Smooth muscle cell (in vitro differentiated cells): ENCODE data around the gene MAML3. TPM values are rescaled to one million over a fixed set of nuclear protein-coding genes. Genes with fewer than 3 reads are reported as not detected.

Experiments used
- DNase-seq: peaks from one replicate; lab custom pipeline; 2025; ENCODE audit not compliant: unreplicated experiment; lab: John Stamatoyannopoulos, UW
- H2AFZ ChIP-seq: fragments of 200-600 bp; sonication (generic); 2 replicates; pipeline ENCODE4 v1.6.0; 2016; ENCODE audit warnings: antibody characterized with exemption, low read depth, mild to moderate bottlenecking
- H3F3A ChIP-seq: fragments of 200-600 bp; sonication (generic); 2 replicates; pipeline ENCODE4 v1.6.0; 2017; ENCODE audit warnings: antibody characterized with exemption, low read depth
- H3K27ac ChIP-seq: fragments of 200-600 bp; sonication (generic); 2 replicates; pipeline ENCODE4 v1.5.1; 2016; ENCODE audit warnings: low read depth, mild to moderate bottlenecking
- H3K27me3 ChIP-seq: fragments of 200-600 bp; sonication (generic); 2 replicates; pipeline ENCODE4 v1.6.1; 2016; ENCODE audit warnings: low read depth, mild to moderate bottlenecking
- H3K36me3 ChIP-seq: fragments of 200-600 bp; sonication (generic); 2 replicates; pipeline ENCODE4 v1.5.1; 2016; ENCODE audit warnings: low read depth
- H3K4me1 ChIP-seq: fragments of 200-600 bp; sonication (generic); 2 replicates; pipeline ENCODE4 v1.5.1; 2016; ENCODE audit warnings: low read depth
- H3K4me2 ChIP-seq: fragments of 200-600 bp; sonication (generic); 2 replicates; pipeline ENCODE4 v1.6.0; 2016; ENCODE audit warnings: mild to moderate bottlenecking
- H3K4me3 ChIP-seq: fragments of 200-600 bp; sonication (generic); 2 replicates; pipeline ENCODE4 v1.5.1; 2016; ENCODE audit warnings: mild to moderate bottlenecking
- H3K79me2 ChIP-seq: fragments of 200-600 bp; sonication (generic); 2 replicates; pipeline ENCODE4 v1.6.0; 2016; ENCODE audit warnings: low read depth, mild to moderate bottlenecking
- H3K9ac ChIP-seq: fragments of 200-600 bp; sonication (generic); 2 replicates; pipeline ENCODE4 v1.6.0; 2016; ENCODE audit warnings: low read depth
- H3K9me3 ChIP-seq: fragments of 200-600 bp; sonication (generic); replicated peaks from 2 replicates; pipeline ENCODE4 v1.5.1; 2016; ENCODE audit warnings: low read depth
- H4K20me1 ChIP-seq: fragments of 200-600 bp; sonication (generic); 2 replicates; pipeline ENCODE4 v1.6.0; 2016; ENCODE audit warnings: low read depth
- WGBS: methylation state at CpG from one replicate; pipeline ENCODE4 v1.1.7; 2016; ENCODE audit warnings: low lambda C conversion rate; 5-methylcytosine and 5-hydroxymethylcytosine counted together
- polyA plus RNA-seq: library from polyadenylated mRNA; unstranded; fragments of >200 nt; fragmentation: Nextera tagmentation; extraction: Ambion mirVana; gene quantifications from 2 replicates; pipeline ENCODE4 v1.2.1, GENCODE V29; 2016
- total RNA-seq: library from RNA; depleted of rRNA; stranded (reverse); fragments of >200 nt; gene quantifications from 2 replicates; pipeline ENCODE4 v1.2.3, GENCODE V29; 2014
- TF ChIP-seq, protein P1 (sequence below): fragments of 200-600 bp; sonication (generic); IDR thresholded peaks from 2 replicates; pipeline ENCODE4 v1.5.1; 2017; ENCODE audit warnings: borderline replicate concordance, mild to moderate bottlenecking, antibody characterized with exemption; ENCODE audit not compliant: insufficient read depth, poor library complexity, severe bottlenecking

The MAML3 gene
- total and polyA plus RNA-seq, 2 experiments from 2014 or later = 4.9 to 12.6 TPM

GRCh38 chr4:139848028-139848427 is 306.0 kb downstream of the MAML3 start:
- H3K9ac ChIP-seq = no peak overlapping the region
- no peaks in the 10 kb centered on the region for H3K27me3 ChIP-seq
- DNase-seq = no peak
- H2AFZ ChIP-seq = no peak overlapping the region
- 84% methylated on average over 5 of the region's 5 CpGs for WGBS
- no peaks in the 10 kb centered on the region for H3K9me3 ChIP-seq
- H3K4me1 ChIP-seq = peaks cover 36% of the 10 kb centered on the region
- H3K36me3 ChIP-seq = no peaks in the 10 kb centered on the region
- TF ChIP-seq, protein P1, sequence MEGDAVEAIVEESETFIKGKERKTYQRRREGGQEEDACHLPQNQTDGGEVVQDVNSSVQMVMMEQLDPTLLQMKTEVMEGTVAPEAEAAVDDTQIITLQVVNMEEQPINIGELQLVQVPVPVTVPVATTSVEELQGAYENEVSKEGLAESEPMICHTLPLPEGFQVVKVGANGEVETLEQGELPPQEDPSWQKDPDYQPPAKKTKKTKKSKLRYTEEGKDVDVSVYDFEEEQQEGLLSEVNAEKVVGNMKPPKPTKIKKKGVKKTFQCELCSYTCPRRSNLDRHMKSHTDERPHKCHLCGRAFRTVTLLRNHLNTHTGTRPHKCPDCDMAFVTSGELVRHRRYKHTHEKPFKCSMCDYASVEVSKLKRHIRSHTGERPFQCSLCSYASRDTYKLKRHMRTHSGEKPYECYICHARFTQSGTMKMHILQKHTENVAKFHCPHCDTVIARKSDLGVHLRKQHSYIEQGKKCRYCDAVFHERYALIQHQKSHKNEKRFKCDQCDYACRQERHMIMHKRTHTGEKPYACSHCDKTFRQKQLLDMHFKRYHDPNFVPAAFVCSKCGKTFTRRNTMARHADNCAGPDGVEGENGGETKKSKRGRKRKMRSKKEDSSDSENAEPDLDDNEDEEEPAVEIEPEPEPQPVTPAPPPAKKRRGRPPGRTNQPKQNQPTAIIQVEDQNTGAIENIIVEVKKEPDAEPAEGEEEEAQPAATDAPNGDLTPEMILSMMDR = no peak
- no peaks in the 10 kb centered on the region for H3F3A ChIP-seq
- H3K27ac ChIP-seq = no peak overlapping the region
- H3K4me2 ChIP-seq = no peak overlapping the region
- H3K79me2 ChIP-seq = peaks cover 12% of the 10 kb centered on the region
- no peak overlapping the region for H3K4me3 ChIP-seq
- peaks cover 28% of the 10 kb centered on the region for H4K20me1 ChIP-seq

- Histone ChIP-seq H3K4me1 (peaks cover 36% of the 10 kb centered on the region), H3K79me2 (peaks cover 12% of the 10 kb centered on the region), H3F3A (no peaks in the 10 kb centered on the region), H4K20me1 (peaks cover 28% of the 10 kb centered on the region), H3K27ac (no peak overlapping the region), H2AFZ (no peak overlapping the region), H3K36me3 (no peaks in the 10 kb centered on the region), H3K4me2 (no peak overlapping the region), H3K4me3 (no peak overlapping the region), H3K9me3 (no peaks in the 10 kb centered on the region), H3K27me3 (no peaks in the 10 kb centered on the region), H3K9ac (no peak overlapping the region)
- no peak for DNase-seq
- TF ChIP-seq, protein P1 = no peak
Measured at GRCh38 chr4:139847602-139848001, 306.4 kb downstream of the MAML3 start.

GRCh38 chr4:139846766-139847165 is 307.2 kb downstream of the MAML3 start:
- no peaks in the 10 kb centered on the region for H3F3A ChIP-seq
- TF ChIP-seq, protein P1 = no peak
- no peak overlapping the region for H3K27ac ChIP-seq
- 80% methylated on average over 1 of the region's 1 CpG for WGBS
- H4K20me1 ChIP-seq = peaks cover 32% of the 10 kb centered on the region
- H3K79me2 ChIP-seq = peaks cover 12% of the 10 kb centered on the region
- H3K4me1 ChIP-seq = peaks cover 39% of the 10 kb centered on the region
- H3K4me2 ChIP-seq = no peak overlapping the region
- H2AFZ ChIP-seq = no peak overlapping the region
- DNase-seq = no peak
- H3K36me3 ChIP-seq = no peaks in the 10 kb centered on the region
- no peaks in the 10 kb centered on the region for H3K9me3 ChIP-seq
- no peak overlapping the region for H3K4me3 ChIP-seq
- H3K27me3 ChIP-seq = no peaks in the 10 kb centered on the region
- H3K9ac ChIP-seq = no peak overlapping the region

DNA sequence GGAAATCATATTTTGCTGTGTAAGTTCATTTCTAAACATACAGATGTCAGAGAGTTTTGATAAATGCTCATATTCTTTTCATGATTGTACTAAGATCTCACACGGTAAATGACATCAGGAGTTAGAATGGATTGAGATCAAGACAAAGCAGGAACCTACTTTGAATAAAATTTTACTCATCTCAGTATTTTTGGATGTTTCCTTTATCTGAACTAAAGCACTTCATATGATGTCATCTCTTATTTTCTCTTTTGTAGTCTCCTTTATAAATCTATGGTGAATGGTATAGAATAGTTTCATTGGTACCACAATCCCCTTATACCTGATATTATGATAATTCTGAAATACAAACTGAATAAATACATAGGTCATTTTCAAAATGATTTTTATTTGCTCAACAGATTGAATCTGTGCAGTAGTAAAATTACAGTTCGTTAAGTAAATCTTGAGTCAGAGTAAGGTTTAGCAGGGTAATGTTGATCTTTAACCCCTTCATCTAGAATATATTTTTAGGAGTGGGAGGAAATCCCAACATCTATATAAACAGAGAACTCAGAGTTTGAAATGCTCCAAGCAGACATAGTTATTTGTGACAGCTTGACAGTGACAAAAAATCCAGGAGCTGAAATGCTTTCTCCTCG is 308.4 kb downstream of the MAML3 start:
- 85% methylated on average over 3 of the region's 3 CpGs for WGBS
- Histone ChIP-seq H3K9me3 (no peaks in the 10 kb centered on the region), H4K20me1 (peaks cover 44% of the 10 kb centered on the region)

More for the DNA sequence above, 308.4 kb downstream of the MAML3 start:
- DNase-seq = no peak
- Histone ChIP-seq H3K4me2 (no peak overlapping the region), H3F3A (no peaks in the 10 kb centered on the region), H3K9ac (no peak overlapping the region), H3K79me2 (peaks cover 11% of the 10 kb centered on the region), H3K4me3 (no peak overlapping the region), H3K27me3 (no peaks in the 10 kb centered on the region), H3K27ac (no peak overlapping the region), H3K36me3 (no peaks in the 10 kb centered on the region), H2AFZ (no peak overlapping the region), H3K4me1 (peaks cover 49% of the 10 kb centered on the region)
- TF ChIP-seq, protein P1 = no peak
